ENCODE measurements around the gene OOSP3.
"Not testable (repeated sequence)": the region's sequence is repeated elsewhere in the genome, so short reads cannot be mapped to it uniquely, and the experiment has no call there.

OOSP3 gene

GRCh38 chr11:59845399-59845798 is 33.2 kb upstream of the OOSP3 start, which contains the start of gene CBLIF:
Gene CBLIF (minus strand): TSS chr11:59845499. CDS start chr11:59845453, 46 bp downstream.
- no peak for TF ChIP-seq CTCF (IDR thresholded peaks at IDR 0.05; ENCODE audit: low read depth, low read length)
- H3K9me3 ChIP-seq, result no peaks in the 10 kb centered on the region
- no peaks in the 10 kb centered on the region for H3K4me1 ChIP-seq
- H3K36me3 ChIP-seq, result no peaks in the 10 kb centered on the region
- no peak for DNase-seq
- no peak within 1 kb of the TSS for H3K4me3 ChIP-seq (ENCODE audit: low read depth, low read length)
- H3K27me3 ChIP-seq, result no peaks in the 10 kb centered on the region

GRCh38 chr11:59846556-59846955 is 32.0 kb upstream of the OOSP3 start:
- Histone ChIP-seq H3K36me3 (no peaks in the 10 kb centered on the region), H3K27me3 (no peaks in the 10 kb centered on the region), H3K9me3 (no peaks in the 10 kb centered on the region), H3K4me1 (no peaks in the 10 kb centered on the region), H3K4me3 (ENCODE audit: low read depth, low read length) (no peak overlapping the region)
- TF ChIP-seq CTCF (IDR thresholded peaks at IDR 0.05; ENCODE audit: low read depth, low read length), result no peak
- DNase-seq, result no peak

DNA sequence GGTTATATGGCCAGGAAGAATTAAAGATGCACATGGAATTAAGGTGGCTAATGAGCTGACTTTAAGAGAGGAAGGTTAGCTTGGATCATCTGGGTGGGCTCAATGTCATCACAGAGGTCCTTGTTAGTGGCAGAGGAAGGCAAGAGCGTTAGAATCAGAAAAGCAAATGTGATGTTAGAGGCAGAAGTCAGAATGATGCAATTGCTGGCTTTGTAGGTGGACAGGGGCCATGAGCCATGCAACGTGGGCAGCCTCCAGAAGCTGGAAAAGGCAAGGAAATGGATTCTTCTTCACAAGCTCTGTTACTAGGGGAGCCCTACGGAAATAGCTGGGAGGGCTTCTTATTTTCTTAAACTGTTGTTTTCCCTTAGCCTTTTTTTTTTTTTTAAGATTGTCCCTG is 31.0 kb upstream of the OOSP3 start:
- Histone ChIP-seq H3K9me3 (no peaks in the 10 kb centered on the region), H3K4me3 (ENCODE audit: low read depth, low read length) (no peak overlapping the region), H3K36me3 (no peaks in the 10 kb centered on the region), H3K4me1 (no peaks in the 10 kb centered on the region), H3K27me3 (no peaks in the 10 kb centered on the region)
- TF ChIP-seq CTCF (IDR thresholded peaks at IDR 0.05; ENCODE audit: low read depth, low read length), result no peak
- DNase-seq, result no peak

DNA sequence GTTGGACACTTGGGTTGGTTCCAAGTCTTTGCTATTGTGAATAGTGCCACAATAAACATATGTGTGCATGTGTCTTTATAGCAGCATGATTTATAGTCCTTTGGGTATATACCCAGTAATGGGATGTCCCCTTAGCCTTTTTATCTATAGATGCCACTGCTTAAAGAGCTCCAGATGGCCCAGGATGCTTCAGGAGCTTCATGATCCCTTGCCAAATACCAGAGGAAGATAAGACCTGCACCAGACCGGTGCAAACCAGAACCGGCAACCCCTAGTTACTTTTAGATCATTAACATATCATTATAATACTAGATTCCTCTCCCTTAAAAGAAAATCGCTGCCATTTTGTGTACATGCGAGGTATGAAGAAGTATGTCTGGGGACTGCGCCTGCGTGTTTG is 30.1 kb upstream of the OOSP3 start:
- not testable (repeated sequence) for H3K36me3 ChIP-seq; H3K27me3 ChIP-seq; H3K4me3 ChIP-seq (ENCODE audit: low read depth, low read length); H3K9me3 ChIP-seq; H3K4me1 ChIP-seq; DNase-seq

GRCh38 chr11:59849129-59849528 is 29.5 kb upstream of the OOSP3 start:
- Histone ChIP-seq H3K9me3 (no peaks in the 10 kb centered on the region), H3K36me3 (no peaks in the 10 kb centered on the region), H3K4me3 (ENCODE audit: low read depth, low read length) (no peak overlapping the region), H3K4me1 (no peaks in the 10 kb centered on the region), H3K27me3 (no peaks in the 10 kb centered on the region)
- no peak for TF ChIP-seq CTCF (IDR thresholded peaks at IDR 0.05; ENCODE audit: low read depth, low read length)
- DNase-seq, result no peak

DNA sequence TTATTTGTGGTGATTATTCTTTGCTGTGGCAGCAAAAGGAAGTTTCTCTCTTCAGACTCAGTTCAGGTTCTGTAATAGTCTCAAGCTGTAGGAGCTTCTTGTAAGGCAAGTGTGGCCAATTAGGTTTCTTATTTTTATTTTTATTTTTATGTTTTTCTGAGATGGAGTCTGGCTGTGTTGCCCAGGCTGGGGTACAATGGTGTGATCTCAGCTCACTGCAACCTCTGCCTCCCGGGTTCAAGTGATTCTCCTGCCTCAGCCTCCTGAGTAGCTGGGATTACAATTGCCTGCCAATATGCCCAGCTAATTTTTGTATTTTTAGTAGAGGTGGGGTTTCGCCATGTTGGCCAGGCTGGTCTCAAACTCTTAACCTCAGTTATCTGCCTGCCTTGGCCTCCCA is 29.0 kb upstream of the OOSP3 start:
- H3K36me3 ChIP-seq; H3K4me1 ChIP-seq; H3K27me3 ChIP-seq; H3K9me3 ChIP-seq; H3K4me3 ChIP-seq (ENCODE audit: low read depth, low read length); DNase-seq: not testable (repeated sequence)

- DNase-seq; H3K27me3 ChIP-seq; H3K36me3 ChIP-seq; H3K4me3 ChIP-seq (ENCODE audit: low read depth, low read length); H3K9me3 ChIP-seq; H3K4me1 ChIP-seq: not testable (repeated sequence)
Observed at GRCh38 chr11:59851416-59851815, 27.2 kb upstream of the OOSP3 start.

- DNase-seq, result no peak
- Histone ChIP-seq H3K36me3 (no peaks in the 10 kb centered on the region), H3K9me3 (no peaks in the 10 kb centered on the region), H3K4me3 (ENCODE audit: low read depth, low read length) (no peak overlapping the region), H3K27me3 (no peaks in the 10 kb centered on the region), H3K4me1 (no peaks in the 10 kb centered on the region)
- TF ChIP-seq CTCF (IDR thresholded peaks at IDR 0.05; ENCODE audit: low read depth, low read length), result no peak
Observed at GRCh38 chr11:59854871-59855270, 23.7 kb upstream of the OOSP3 start.

Data from BE2C (cell line).